ENCODE measurements around the gene NKD2.

NKD2 gene

DNA sequence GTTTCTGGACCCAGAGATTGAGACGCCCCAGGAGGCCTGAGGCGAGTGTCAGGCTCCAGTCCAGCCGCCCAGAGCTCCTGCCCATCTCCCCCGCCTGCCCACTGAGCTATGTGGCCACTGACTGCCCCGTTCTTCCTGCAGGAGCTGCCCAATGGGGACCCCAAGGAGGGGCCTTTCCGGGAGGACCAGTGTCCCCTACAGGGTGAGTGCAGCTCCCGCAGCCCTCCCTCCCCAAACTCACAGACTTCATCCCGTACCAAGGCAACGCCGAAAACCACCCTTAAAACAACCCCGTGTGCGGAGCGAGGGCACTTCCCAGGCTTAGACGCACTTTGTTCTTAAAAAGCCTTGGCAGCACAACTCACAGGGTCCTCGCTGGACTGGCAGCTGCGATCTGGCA lies 23.4 kb downstream of the NKD2 start:
- DNase-seq = no peak

DNA sequence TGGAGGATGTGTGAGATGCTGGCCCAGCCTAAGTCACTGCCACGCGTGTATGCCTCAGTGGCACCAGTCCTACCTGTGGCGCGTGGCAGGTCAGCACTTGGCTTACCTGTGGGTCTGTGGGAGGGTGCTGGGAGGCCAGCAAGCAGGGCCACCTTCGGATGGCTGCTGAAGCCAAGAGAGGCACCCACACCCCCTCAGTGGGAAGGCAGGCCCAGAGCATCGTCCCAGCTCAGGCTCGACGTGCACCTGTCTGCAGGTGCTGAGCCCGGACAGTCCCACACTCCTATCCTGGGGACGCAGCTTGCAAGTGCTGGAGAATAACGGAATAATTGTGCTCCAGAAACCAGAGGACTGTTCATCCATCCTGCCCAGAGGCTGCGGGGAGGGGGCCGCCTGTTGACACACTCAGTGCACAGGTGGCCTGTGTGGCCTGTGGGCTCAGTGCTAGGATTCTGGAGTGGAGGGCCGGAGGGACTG lies 24.0 kb downstream of the NKD2 start:
- DNase-seq = no peak

- DNase-seq = no peak
Observed at GRCh38 chr5:1033178-1033577, 24.6 kb downstream of the NKD2 start.

DNA sequence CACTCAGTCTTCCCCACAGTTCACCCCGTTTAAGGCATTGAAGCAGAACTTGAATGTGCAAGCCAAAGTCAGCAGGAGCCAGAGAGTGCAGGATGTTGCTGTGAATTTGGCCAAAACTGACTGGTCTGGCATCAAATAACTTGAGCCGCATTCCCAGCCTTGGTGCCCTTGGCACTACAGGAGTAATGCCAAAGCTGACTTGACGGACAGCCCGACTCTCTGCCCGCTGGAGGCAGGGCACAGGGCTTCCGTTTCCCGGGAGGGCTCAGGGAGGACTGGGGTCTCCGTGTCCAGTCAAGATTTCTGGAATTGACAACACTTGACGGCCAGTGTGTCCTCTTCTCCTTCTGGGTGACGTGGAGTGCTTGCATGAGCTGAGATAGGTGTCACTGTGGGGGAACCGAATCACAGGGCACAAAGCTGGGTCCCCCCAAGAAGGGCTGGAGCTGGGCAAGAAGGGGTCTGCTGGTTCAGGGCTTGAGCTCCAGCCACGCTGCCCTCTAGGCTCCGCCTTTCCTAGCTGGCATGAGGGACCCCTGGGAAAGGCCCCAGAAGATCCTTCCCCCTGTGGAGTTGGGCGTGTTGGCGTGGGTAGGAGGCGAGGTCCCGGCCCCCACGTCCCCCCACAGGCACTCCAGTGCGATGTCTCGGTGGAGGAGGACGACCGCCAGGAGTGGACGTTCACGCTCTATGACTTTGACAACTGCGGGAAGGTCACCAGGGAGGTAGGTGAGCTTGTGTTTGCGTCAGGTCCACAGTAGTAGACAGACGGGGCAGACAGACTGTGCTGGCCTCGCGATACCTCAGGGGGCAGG lies 25.2 kb downstream of the NKD2 start:
- no peak for DNase-seq

DNA sequence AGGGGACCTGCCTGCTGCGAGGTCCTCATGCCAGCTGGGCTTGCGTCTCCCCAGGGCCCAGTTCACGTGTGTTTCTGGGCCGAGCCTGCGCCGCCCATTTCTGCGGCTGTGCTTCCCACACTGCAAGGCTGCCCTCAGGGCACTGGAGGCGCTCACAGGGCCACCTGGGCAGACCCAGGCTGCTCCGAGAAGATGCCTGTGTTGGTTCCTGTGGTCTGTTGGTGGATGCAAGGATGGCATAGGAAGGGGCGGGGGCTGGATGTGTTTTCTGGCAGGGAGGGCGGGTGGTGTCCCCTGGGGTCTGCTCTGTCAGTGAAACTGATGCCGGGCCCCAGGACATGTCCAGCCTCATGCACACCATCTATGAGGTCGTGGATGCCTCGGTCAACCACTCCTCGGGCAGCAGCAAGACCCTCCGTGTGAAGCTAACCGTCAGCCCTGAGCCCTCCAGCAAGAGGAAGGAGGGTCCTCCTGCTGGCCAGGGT lies 25.9 kb downstream of the NKD2 start:
- DNase-seq = no peak

- DNase-seq = no peak
Observed at GRCh38 chr5:1034986-1035385, 26.4 kb downstream of the NKD2 start.

- DNase-seq = no peak
Observed at GRCh38 chr5:1035421-1036405, 27.1 kb downstream of the NKD2 start.

DNA sequence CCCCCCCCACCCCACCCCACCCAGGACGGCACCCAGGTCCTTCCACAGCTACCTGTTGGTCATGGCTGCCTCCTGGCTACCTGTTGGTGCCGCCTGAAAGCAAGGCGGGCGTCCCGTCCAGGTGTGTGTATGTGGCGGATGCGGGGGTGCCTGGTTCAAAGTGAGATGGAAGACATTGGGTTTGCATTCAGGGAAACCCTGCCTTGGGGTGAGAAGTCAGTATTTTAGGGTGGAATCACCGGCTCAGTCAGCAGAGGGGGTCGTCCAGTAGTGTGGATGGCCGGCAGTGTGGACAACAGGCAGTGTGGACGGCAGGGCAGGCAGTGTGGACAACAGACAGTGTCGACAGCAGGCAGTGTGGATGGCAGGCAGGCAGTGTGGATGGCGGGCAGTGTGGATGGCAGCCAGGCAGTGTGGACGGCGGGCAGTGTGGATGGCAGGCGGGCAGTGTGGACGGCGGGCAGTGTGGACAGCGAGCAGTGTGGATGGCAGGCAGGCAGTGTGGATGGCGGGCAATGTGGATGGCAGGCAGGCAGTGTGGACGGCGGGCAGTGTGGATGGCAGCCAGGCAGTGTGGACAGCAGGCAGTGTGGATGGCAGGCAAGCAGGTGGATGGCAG lies 28.0 kb downstream of the NKD2 start:
- DNase-seq = no peak

GRCh38 chr5:1037123-1037670 lies 28.6 kb downstream of the NKD2 start:
- no peak for DNase-seq

- DNase-seq = no peak
Observed at GRCh38 chr5:1037671-1038416, 29.2 kb downstream of the NKD2 start.

GRCh38 chr5:1038417-1039209 lies 30.0 kb downstream of the NKD2 start:
- no peak for DNase-seq

GRCh38 chr5:1039210-1039548 lies 30.6 kb downstream of the NKD2 start:
- DNase-seq = no peak

- DNase-seq = no peak
Observed at GRCh38 chr5:1039706-1040260, 31.2 kb downstream of the NKD2 start.

GRCh38 chr5:1040571-1040970 lies 32.0 kb downstream of the NKD2 start:
- DNase-seq = no peak

- no peak for DNase-seq
Observed at GRCh38 chr5:1041225-1042143, 32.9 kb downstream of the NKD2 start.

GRCh38 chr5:1042626-1043025 lies 34.0 kb downstream of the NKD2 start:
- DNase-seq = no peak

DNA sequence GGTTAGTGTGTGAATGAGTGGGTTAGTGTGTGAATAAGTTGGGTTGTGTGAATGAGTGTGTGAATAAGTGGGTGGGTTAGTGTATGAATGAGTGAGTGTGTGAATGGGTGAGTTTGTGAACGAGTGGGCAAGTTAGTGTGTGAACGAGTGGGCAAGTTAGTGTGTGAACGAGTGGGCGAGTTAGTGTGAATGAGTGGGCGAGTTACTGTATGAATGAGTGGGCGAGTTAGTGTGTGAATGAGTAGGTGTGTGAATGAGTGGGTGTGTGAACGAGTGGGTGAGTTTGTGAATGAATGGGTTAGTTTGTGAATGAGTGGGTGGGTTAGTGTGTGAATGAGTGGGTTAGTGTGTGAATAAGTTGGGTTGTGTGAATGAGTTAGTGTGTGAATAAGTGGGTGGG lies 34.7 kb downstream of the NKD2 start:
- no peak for DNase-seq

- no peak for DNase-seq
Observed at GRCh38 chr5:1044117-1044516, 35.5 kb downstream of the NKD2 start.

DNA sequence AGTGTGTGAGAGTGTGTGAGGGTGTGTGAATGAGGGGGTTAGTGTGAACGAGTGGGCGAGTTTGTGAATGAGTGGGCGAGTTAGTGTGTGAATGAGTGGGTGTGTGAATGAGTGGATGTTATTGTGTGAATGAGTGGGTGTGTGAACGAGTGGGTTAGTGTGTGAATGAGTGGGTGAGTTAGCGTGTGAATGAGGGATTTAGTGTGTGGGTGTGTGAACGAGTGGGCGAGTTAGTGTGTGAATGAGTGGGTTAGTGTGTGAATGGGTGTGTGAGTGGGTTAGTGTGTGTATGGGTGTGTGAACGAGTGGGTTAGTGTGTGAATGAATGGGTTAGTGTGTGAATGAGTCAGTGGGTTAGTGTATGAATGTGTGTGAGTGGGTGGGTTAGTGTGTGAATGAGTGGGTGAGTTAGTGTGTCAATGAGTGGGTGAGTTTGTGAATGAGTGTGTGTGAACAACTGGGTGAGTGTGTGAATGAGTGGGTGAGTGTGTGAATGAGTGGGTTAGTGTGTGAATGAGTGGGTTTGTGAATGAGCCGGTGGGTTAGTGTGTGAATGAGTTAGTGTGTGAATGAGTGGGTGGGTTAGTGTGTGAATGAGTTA lies 37.5 kb downstream of the NKD2 start:
- no peak for DNase-seq

All from stimulated activated CD4-positive, alpha-beta T cell treated with anti-CD3 and anti-CD28 coated beads, Interleukin-4, amount 100 ng/mL, for 24 hours (primary cell).